Measurements from ENCODE around the gene CRB2. TPM values are rescaled to one million over a fixed set of nuclear protein-coding genes. Genes with fewer than 3 reads are reported as not detected.

CRB2 gene
- polyA plus RNA-seq, 1 donor = 0.10 TPM

- no peak for DNase-seq (ENCODE audit: low read depth)
Observed at GRCh38 chr9:123421186-123421585, 65.2 kb downstream of the CRB2 start.

GRCh38 chr9:123421801-123422455 is 65.9 kb downstream of the CRB2 start:
- no peak for DNase-seq (ENCODE audit: low read depth)

GRCh38 chr9:123422635-123423310 is 66.8 kb downstream of the CRB2 start:
- no peak for DNase-seq (ENCODE audit: low read depth)

GRCh38 chr9:123423311-123423640 is 67.3 kb downstream of the CRB2 start:
- no peak for DNase-seq (ENCODE audit: low read depth)

GRCh38 chr9:123424131-123424530 is 68.1 kb downstream of the CRB2 start:
- DNase-seq (ENCODE audit: low read depth) = no peak

GRCh38 chr9:123424552-123425225 is 68.7 kb downstream of the CRB2 start:
- DNase-seq (ENCODE audit: low read depth) = no peak

GRCh38 chr9:123425261-123425821 is 69.3 kb downstream of the CRB2 start:
- DNase-seq (ENCODE audit: low read depth) = no peak

GRCh38 chr9:123425836-123426365 is 69.9 kb downstream of the CRB2 start:
- no peak for DNase-seq (ENCODE audit: low read depth)

- no peak for DNase-seq (ENCODE audit: low read depth)
Observed at GRCh38 chr9:123426406-123426805, 70.4 kb downstream of the CRB2 start.

Other genes with a start within 250 kb of the CRB2 start
- gene STRBP, start 87.6 kb upstream of the CRB2 start, polyA plus RNA-seq (ENCODE audit: insufficient read length) = 10.0 TPM

Measured in forelimb muscle (tissue), 1 donor.